Measurements from ENCODE around the gene CUX1.
"Not testable (repeated sequence)": the region's sequence is repeated elsewhere in the genome, so short reads cannot be mapped to it uniquely, and the experiment has no call there.

CUX1 gene

DNA sequence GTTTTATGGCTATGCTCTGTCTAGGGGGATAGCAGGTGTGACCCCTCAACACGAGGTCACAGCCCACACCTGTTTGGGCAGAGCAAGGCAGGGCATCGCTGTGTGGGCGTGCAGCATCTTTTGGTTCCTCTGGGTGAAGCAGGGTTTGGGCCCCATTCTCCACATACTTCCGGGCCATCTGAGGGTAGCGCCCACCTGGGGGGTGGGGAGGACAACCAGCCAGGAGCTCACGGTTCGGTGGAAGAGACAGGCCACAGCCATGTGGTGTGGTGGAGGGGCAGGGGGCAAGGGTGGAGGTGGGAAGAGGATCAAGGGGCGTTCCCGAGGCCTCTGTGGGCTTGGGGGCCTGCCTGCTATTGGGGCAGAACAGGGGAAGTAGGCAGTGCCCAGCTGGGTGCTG is 471.6 kb downstream of the CUX1 start:
- peak overlapping the region; percentile 11 for H3K27ac Mint-ChIP-seq
- no peaks in the 10 kb centered on the region for H3K27me3 Mint-ChIP-seq
- no peak overlapping the region for H3K4me3 Mint-ChIP-seq
- H3K4me1 Mint-ChIP-seq (ENCODE audit: low read depth) = peaks cover 57% of the 10 kb centered on the region
- no peaks in the 10 kb centered on the region for H3K9me3 Mint-ChIP-seq
- peaks cover 19% of the 10 kb centered on the region for H3K36me3 Mint-ChIP-seq (ENCODE audit: low read depth)
- intact Hi-C loops (cut with micrococcal nuclease) = loop anchor here (5.0 kb wide), 1 partner anchor 73 kb away; no protein-coding TSS in a partner anchor

- H3K4me3 Mint-ChIP-seq = no peak overlapping the region
- H3K4me1 Mint-ChIP-seq (ENCODE audit: low read depth) = peaks cover 61% of the 10 kb centered on the region
- intact Hi-C loops (cut with micrococcal nuclease) = no loop called here
- H3K27ac Mint-ChIP-seq = peak overlapping the region; percentile 5
- no peaks in the 10 kb centered on the region for H3K9me3 Mint-ChIP-seq
- H3K36me3 Mint-ChIP-seq (ENCODE audit: low read depth) = peaks cover 36% of the 10 kb centered on the region
- H3K27me3 Mint-ChIP-seq = no peaks in the 10 kb centered on the region
Measured at GRCh38 chr7:102291056-102291915, 473.9 kb downstream of the CUX1 start.

- no peaks in the 10 kb centered on the region for H3K9me3 Mint-ChIP-seq
- intact Hi-C loops (cut with micrococcal nuclease) = no loop called here
- peaks cover 66% of the 10 kb centered on the region for H3K4me1 Mint-ChIP-seq (ENCODE audit: low read depth)
Measured at GRCh38 chr7:102291916-102292267, 474.5 kb downstream of the CUX1 start.

GRCh38 chr7:102292813-102293798 is 475.7 kb downstream of the CUX1 start:
- Mint-ChIP-seq H3K4me1 (ENCODE audit: low read depth) (peaks cover 69% of the 10 kb centered on the region), H3K27ac (no peak overlapping the region)

More at GRCh38 chr7:102291916-102292267, 474.5 kb downstream of the CUX1 start:
- peaks cover 42% of the 10 kb centered on the region for H3K36me3 Mint-ChIP-seq (ENCODE audit: low read depth)
- no peaks in the 10 kb centered on the region for H3K27me3 Mint-ChIP-seq
- peak overlapping the region; percentile 5 for H3K27ac Mint-ChIP-seq
- no peak overlapping the region for H3K4me3 Mint-ChIP-seq

DNA sequence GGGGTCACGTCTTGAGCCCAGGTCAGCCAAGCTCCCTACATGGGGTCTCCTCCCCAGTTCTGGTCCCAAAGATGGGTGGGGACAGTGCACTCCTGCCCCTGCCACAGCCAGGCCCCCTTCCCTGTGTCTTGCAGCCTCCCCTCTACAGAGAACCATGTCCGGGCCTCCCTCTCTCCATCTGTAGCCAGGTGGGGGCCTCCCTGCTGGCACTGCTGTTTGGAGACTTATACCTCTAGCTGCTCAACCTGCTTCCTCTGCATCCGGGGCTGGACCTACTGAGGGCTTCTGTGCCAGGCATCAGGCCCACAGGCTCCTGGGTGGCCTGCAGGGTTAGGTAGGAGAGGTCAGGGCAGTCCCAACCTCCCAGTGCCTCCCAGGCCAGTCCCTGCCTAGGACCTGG is 477.2 kb downstream of the CUX1 start:
- Mint-ChIP-seq H3K27ac (peak overlapping the region; percentile 8), H3K36me3 (ENCODE audit: low read depth) (peaks cover 51% of the 10 kb centered on the region), H3K27me3 (no peaks in the 10 kb centered on the region), H3K9me3 (no peaks in the 10 kb centered on the region), H3K4me3 (no peak overlapping the region), H3K4me1 (ENCODE audit: low read depth) (peaks cover 65% of the 10 kb centered on the region)
- intact Hi-C loops (cut with micrococcal nuclease) = no loop called here

More at GRCh38 chr7:102292813-102293798, 475.7 kb downstream of the CUX1 start:
- Mint-ChIP-seq H3K36me3 (ENCODE audit: low read depth) (peaks cover 50% of the 10 kb centered on the region), H3K4me3 (no peak overlapping the region), H3K9me3 (no peaks in the 10 kb centered on the region), H3K27me3 (no peaks in the 10 kb centered on the region)
- intact Hi-C loops (cut with micrococcal nuclease) = no loop called here

DNA sequence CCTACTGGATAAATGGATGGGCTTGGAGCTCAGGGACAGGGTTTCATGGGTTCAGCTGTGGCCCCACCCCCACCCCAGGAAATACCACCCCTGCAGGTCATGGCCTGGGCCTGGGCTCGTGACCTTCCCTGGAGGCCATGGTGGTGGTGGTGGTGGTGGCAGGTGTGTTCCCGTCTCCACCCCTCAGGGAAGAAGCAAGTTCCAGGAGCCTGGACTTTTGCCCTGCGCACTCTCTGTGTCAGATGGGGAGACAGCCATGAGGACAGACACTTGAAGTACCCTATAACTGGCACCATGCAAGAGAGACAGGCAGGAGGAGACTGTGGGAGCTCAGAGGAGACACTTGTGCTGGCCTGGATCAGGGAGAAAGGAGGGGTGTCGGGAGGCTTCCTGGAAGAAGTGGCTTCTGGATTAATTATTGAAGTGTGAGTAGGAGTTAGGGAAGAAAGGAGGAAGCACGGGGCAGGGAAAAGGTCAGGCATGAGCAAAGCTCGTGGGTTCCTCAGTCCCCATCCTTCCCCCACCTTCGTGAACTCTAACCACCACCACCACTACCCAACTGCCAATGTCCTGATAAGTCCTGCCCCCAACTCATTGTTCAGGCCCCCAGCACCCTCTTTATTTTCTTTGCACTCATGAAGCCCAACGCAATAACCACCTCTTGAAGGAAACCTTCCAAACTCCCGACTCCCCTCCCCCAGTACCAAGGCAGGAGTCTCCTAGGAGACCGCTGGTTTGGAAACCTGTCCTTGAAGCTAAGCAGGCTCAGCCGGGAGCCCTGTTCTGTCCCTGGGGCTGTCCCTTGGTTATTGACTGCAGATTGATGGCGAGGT is 478.1 kb downstream of the CUX1 start:
- Mint-ChIP-seq H3K27me3 (no peaks in the 10 kb centered on the region), H3K27ac (peak overlapping the region; percentile 8), H3K9me3 (no peaks in the 10 kb centered on the region), H3K36me3 (ENCODE audit: low read depth) (peaks cover 53% of the 10 kb centered on the region), H3K4me3 (no peak overlapping the region), H3K4me1 (ENCODE audit: low read depth) (peaks cover 69% of the 10 kb centered on the region)
- intact Hi-C loops (cut with micrococcal nuclease) = no loop called here

GRCh38 chr7:102296179-102296438 is 478.7 kb downstream of the CUX1 start:
- peaks cover 55% of the 10 kb centered on the region for H3K36me3 Mint-ChIP-seq (ENCODE audit: low read depth)
- H3K9me3 Mint-ChIP-seq = no peaks in the 10 kb centered on the region
- H3K27ac Mint-ChIP-seq = no peak overlapping the region
- H3K27me3 Mint-ChIP-seq = no peaks in the 10 kb centered on the region
- intact Hi-C loops (cut with micrococcal nuclease) = no loop called here
- peaks cover 69% of the 10 kb centered on the region for H3K4me1 Mint-ChIP-seq (ENCODE audit: low read depth)
- H3K4me3 Mint-ChIP-seq = no peak overlapping the region

GRCh38 chr7:102296514-102296913 is 479.1 kb downstream of the CUX1 start:
- Mint-ChIP-seq H3K27ac (no peak overlapping the region), H3K27me3 (no peaks in the 10 kb centered on the region), H3K36me3 (ENCODE audit: low read depth) (peaks cover 55% of the 10 kb centered on the region), H3K4me3 (no peak overlapping the region), H3K4me1 (ENCODE audit: low read depth) (peaks cover 65% of the 10 kb centered on the region), H3K9me3 (no peaks in the 10 kb centered on the region)
- intact Hi-C loops (cut with micrococcal nuclease) = no loop called here

- Mint-ChIP-seq H3K4me3 (no peak overlapping the region), H3K27ac (no peak overlapping the region), H3K9me3 (no peaks in the 10 kb centered on the region), H3K27me3 (no peaks in the 10 kb centered on the region), H3K4me1 (ENCODE audit: low read depth) (peaks cover 63% of the 10 kb centered on the region), H3K36me3 (ENCODE audit: low read depth) (peaks cover 60% of the 10 kb centered on the region)
- intact Hi-C loops (cut with micrococcal nuclease) = no loop called here
Measured at GRCh38 chr7:102297487-102298218, 480.2 kb downstream of the CUX1 start.

- Mint-ChIP-seq H3K27me3 (no peaks in the 10 kb centered on the region), H3K9me3 (no peaks in the 10 kb centered on the region), H3K36me3 (ENCODE audit: low read depth) (peaks cover 61% of the 10 kb centered on the region), H3K27ac (no peak overlapping the region), H3K4me3 (no peak overlapping the region), H3K4me1 (ENCODE audit: low read depth) (peaks cover 67% of the 10 kb centered on the region)
- intact Hi-C loops (cut with micrococcal nuclease) = no loop called here
Measured at GRCh38 chr7:102300643-102301221, 483.3 kb downstream of the CUX1 start.

DNA sequence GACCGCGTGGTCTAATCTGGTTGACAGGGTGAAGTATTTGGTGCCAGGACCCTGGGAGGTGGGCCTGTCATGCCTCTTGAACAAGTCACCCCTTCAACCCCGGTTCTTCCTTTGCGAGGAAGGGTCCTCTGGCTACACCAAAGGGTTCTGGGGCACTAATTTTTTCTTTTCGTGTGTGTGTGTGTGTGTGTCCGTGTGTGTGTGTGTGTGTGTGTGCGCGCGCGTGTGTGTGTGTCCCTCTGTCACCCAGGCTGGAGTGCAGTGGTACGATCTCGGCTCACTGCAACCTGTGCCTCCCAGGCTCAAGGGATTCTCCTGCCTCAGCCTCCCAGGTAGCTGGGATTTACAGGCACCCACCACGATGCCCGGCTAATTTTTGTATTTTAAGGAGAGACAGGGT is 483.9 kb downstream of the CUX1 start:
- H3K9me3 Mint-ChIP-seq; H3K27me3 Mint-ChIP-seq; H3K4me3 Mint-ChIP-seq; H3K27ac Mint-ChIP-seq; intact Hi-C loops (cut with micrococcal nuclease): not testable (repeated sequence)
- peaks cover 67% of the 10 kb centered on the region for H3K4me1 Mint-ChIP-seq (ENCODE audit: low read depth)
- H3K36me3 Mint-ChIP-seq (ENCODE audit: low read depth) = peaks cover 55% of the 10 kb centered on the region

- intact Hi-C loops (cut with micrococcal nuclease) = no loop called here
- Mint-ChIP-seq H3K4me3 (no peak overlapping the region), H3K4me1 (ENCODE audit: low read depth) (peaks cover 70% of the 10 kb centered on the region), H3K27me3 (no peaks in the 10 kb centered on the region), H3K9me3 (no peaks in the 10 kb centered on the region), H3K36me3 (ENCODE audit: low read depth) (peaks cover 50% of the 10 kb centered on the region), H3K27ac (no peak overlapping the region)
Measured at GRCh38 chr7:102302025-102302424, 484.6 kb downstream of the CUX1 start.
